CD14-positive monocyte (primary cell): ENCODE data around the gene OSTC. TPM values are rescaled to one million over a fixed set of nuclear protein-coding genes. Genes with fewer than 3 reads are reported as not detected.

Source experiments
- DNase-seq, 3 donors: peaks; one replicate each; pipeline ENCODE4 v3.0.0-alpha.2; 2011 to 2022
- H2AFZ ChIP-seq: 2 replicates; pipeline ENCODE4 v1.6.0; 2012; ENCODE audit warnings: mild to moderate bottlenecking, low read depth, low read length, inconsistent platforms; ENCODE audit not compliant: insufficient read depth, poor library complexity, severe bottlenecking
- H3K27ac ChIP-seq, 2 donors: 1 replicate in 1 of 2; 2 replicates in 1 of 2; pipeline ENCODE4 v1.5.1; 2012 to 2013; ENCODE audit warnings: low read length in 2 of 2, control low read depth in 1 of 2, inconsistent platforms in 1 of 2, low read depth in 1 of 2, mild to moderate bottlenecking in 1 of 2
- H3K27me3 ChIP-seq, 2 donors: one replicate each; pipeline versions ENCODE4 v1.6.0 to v1.6.1; 2011 to 2013; ENCODE audit warnings: low read length in 2 of 2; ENCODE audit not compliant: control insufficient read depth in 2 of 2, insufficient read depth in 2 of 2
- H3K36me3 ChIP-seq, 2 donors: replicated peaks in 1 of 2; 1 replicate in 1 of 2; 2 replicates in 1 of 2; pipeline versions ENCODE4 v1.5.1 to v1.6.1; 2012 to 2013; ENCODE audit warnings: low read length in 2 of 2, control low read depth in 1 of 2, inconsistent platforms in 1 of 2, mild to moderate bottlenecking in 1 of 2; ENCODE audit not compliant: insufficient read depth in 2 of 2, control insufficient read depth in 1 of 2
- H3K4me1 ChIP-seq, 2 donors: 1 replicate in 1 of 2; 2 replicates in 1 of 2; pipeline versions ENCODE4 v1.5.1 to v1.6.1; 2012 to 2013; ENCODE audit warnings: low read length in 2 of 2, control low read depth in 1 of 2, inconsistent platforms in 1 of 2, mild to moderate bottlenecking in 1 of 2, moderate library complexity in 1 of 2; ENCODE audit not compliant: insufficient read depth in 2 of 2, control insufficient read depth in 1 of 2
- H3K4me2 ChIP-seq: replicated peaks from 2 replicates; pipeline ENCODE3; 2012; ENCODE audit warnings: low read length, moderate library complexity, mild to moderate bottlenecking; ENCODE audit not compliant: poor library complexity, severe bottlenecking; ENCODE audit errors: extremely low read depth
- H3K4me3 ChIP-seq, 3 experiments: fragments of 200-600 bp in 1 of 3; sonication (generic) in 1 of 3; replicated peaks in 1 of 3; 1 replicate in 2 of 3; 2 replicates in 1 of 3; pipeline ENCODE4 v1.5.1; 2011 to 2013; ENCODE audit warnings: low read length in 3 of 3, mild to moderate bottlenecking in 3 of 3, control low read depth in 2 of 3, low read depth in 2 of 3, inconsistent platforms in 1 of 3, moderate library complexity in 1 of 3
- H3K79me2 ChIP-seq: 2 replicates; pipeline ENCODE4 v1.6.0; 2012; ENCODE audit warnings: mild to moderate bottlenecking, control low read depth, inconsistent platforms, low read length, moderate library complexity; ENCODE audit not compliant: insufficient read depth
- H3K9ac ChIP-seq: 2 replicates; pipeline ENCODE4 v1.6.0; 2017; ENCODE audit warnings: low read length, mild to moderate bottlenecking; ENCODE audit not compliant: insufficient read depth, poor library complexity, severe bottlenecking
- H3K9me3 ChIP-seq, 2 donors: replicated peaks in 1 of 2; 1 replicate in 1 of 2; 2 replicates in 1 of 2; pipeline versions ENCODE4 v1.5.1 to v1.6.1; 2012 to 2013; ENCODE audit warnings: low read length in 2 of 2, control low read depth in 1 of 2; ENCODE audit not compliant: control insufficient read depth in 1 of 2, insufficient read depth in 1 of 2
- H4K20me1 ChIP-seq: 2 replicates; pipeline ENCODE4 v1.6.0; 2012; ENCODE audit warnings: mild to moderate bottlenecking, low read length, control low read depth, moderate library complexity; ENCODE audit not compliant: insufficient read depth
- H3K27ac Mint-ChIP-seq, 7 donors: one replicate each; pipeline ENCODE4 v1.8.0; 2020; ENCODE audit warnings: mild to moderate bottlenecking in 7 of 7, mixed read lengths in 7 of 7, moderate library complexity in 6 of 7, inconsistent platforms in 2 of 7
- H3K27me3 Mint-ChIP-seq, 3 donors: one replicate each; pipeline ENCODE4 v1.8.0; 2021 to 2022; ENCODE audit warnings: low read depth in 3 of 3, mild to moderate bottlenecking in 3 of 3, mixed read lengths in 3 of 3, moderate library complexity in 3 of 3, inconsistent platforms in 1 of 3
- H3K36me3 Mint-ChIP-seq, 2 donors: one replicate each; pipeline ENCODE4 v1.8.0; 2020; ENCODE audit warnings: mixed read lengths in 2 of 2, inconsistent platforms in 1 of 2, mild to moderate bottlenecking in 1 of 2
- H3K4me1 Mint-ChIP-seq: one replicate; pipeline ENCODE4 v1.8.0; 2020; ENCODE audit warnings: mild to moderate bottlenecking, mixed read lengths
- H3K4me3 Mint-ChIP-seq, 2 donors: one replicate each; pipeline ENCODE4 v1.8.0; 2020; ENCODE audit warnings: mild to moderate bottlenecking in 2 of 2, mixed read lengths in 2 of 2, moderate library complexity in 1 of 2
- H3K9me3 Mint-ChIP-seq, 7 donors: one replicate each; pipeline ENCODE4 v1.8.0; 2020 to 2022; ENCODE audit warnings: mixed read lengths in 7 of 7, mild to moderate bottlenecking in 6 of 7, moderate library complexity in 6 of 7, inconsistent platforms in 2 of 7
- WGBS: methylation state at CpG from one replicate; pipeline ENCODE4 v1.1.5; 2013; ENCODE audit warnings: missing lambda C conversion rate; ENCODE audit not compliant: insufficient coverage; 5-methylcytosine and 5-hydroxymethylcytosine counted together
- intact Hi-C, 2 donors: fragments of 100-400 bp; cut with micrococcal nuclease; formaldehyde crosslinking; loops; one replicate each; pipeline versions ENCODE4 v1.15.0 to v1.15.1; 2023
- polyA plus RNA-seq, 3 donors: library from polyadenylated mRNA; depleted of rRNA in 1 of 3; unstranded in 2 of 3; stranded (reverse) in 1 of 3; fragments of 300-500 nt in 2 of 3; fragments of >200 nt in 1 of 3; fragmentation: Illumina TruSeq in 2 of 3; gene quantifications; 1 replicate in 2 of 3; 2 replicates in 1 of 3; pipeline ENCODE4 v1.2.3, GENCODE V29; 2012 to 2021
- TF ChIP-seq, protein P1 (sequence below): fragments of 200-600 bp; IDR thresholded peaks from one replicate; pipeline ENCODE4 v1.8.0; 2022; ENCODE audit warnings: antibody characterized with exemption, mild to moderate bottlenecking

OSTC gene
- polyA plus RNA-seq, 3 donors = 68.5 to 156 (median 149) TPM

DNA sequence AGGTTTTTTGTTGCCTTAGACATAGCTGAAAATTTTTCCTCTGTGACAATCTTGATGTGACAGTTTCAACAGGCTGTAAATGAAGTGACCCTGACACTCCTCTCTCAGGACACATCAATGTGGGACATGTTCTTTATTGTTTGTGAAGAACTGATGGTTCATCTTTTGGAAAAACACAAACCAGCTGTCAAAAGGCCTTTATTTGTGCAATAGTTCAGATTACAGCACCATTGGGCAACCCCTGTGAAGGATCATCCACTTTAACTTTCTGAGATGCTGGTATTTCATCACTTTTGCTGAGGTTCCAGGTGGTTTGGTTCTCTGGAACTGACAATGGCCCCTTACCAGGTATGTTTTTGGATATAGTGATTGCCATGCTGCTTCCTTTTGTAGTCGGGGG, 40.3 kb downstream of the OSTC start:
- Histone ChIP-seq H3K4me3 (no peak overlapping the region), H3K27ac (no peak overlapping the region), H2AFZ (no peak overlapping the region), H3K9me3 (no peaks in the 10 kb centered on the region), H3K79me2 (no peaks in the 10 kb centered on the region), H3K9ac (no peak overlapping the region), H3K27me3 (peaks cover 0 to 2% of the 10 kb centered on the region in 2 donors), H3K4me1 (no peaks in the 10 kb centered on the region), H3K36me3 (no peaks in the 10 kb centered on the region), H4K20me1 (no peaks in the 10 kb centered on the region), H3K4me2 (no peak overlapping the region)
- Mint-ChIP-seq H3K36me3 (no peaks in the 10 kb centered on the region), H3K4me1 (no peaks in the 10 kb centered on the region), H3K9me3 (peaks cover 0 to 2% (median 0%) of the 10 kb centered on the region in 7 donors), H3K27me3 (peaks cover 0 to 10% (median 3%) of the 10 kb centered on the region in 3 donors), H3K27ac (no peak overlapping the region), H3K4me3 (no peak overlapping the region)
- no CpG with 5 or more reads among the region's 1 CpG for WGBS
- intact Hi-C loops = no loop called here
- DNase-seq = no peak
- TF ChIP-seq, protein P1, sequence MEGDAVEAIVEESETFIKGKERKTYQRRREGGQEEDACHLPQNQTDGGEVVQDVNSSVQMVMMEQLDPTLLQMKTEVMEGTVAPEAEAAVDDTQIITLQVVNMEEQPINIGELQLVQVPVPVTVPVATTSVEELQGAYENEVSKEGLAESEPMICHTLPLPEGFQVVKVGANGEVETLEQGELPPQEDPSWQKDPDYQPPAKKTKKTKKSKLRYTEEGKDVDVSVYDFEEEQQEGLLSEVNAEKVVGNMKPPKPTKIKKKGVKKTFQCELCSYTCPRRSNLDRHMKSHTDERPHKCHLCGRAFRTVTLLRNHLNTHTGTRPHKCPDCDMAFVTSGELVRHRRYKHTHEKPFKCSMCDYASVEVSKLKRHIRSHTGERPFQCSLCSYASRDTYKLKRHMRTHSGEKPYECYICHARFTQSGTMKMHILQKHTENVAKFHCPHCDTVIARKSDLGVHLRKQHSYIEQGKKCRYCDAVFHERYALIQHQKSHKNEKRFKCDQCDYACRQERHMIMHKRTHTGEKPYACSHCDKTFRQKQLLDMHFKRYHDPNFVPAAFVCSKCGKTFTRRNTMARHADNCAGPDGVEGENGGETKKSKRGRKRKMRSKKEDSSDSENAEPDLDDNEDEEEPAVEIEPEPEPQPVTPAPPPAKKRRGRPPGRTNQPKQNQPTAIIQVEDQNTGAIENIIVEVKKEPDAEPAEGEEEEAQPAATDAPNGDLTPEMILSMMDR = no peak

DNA sequence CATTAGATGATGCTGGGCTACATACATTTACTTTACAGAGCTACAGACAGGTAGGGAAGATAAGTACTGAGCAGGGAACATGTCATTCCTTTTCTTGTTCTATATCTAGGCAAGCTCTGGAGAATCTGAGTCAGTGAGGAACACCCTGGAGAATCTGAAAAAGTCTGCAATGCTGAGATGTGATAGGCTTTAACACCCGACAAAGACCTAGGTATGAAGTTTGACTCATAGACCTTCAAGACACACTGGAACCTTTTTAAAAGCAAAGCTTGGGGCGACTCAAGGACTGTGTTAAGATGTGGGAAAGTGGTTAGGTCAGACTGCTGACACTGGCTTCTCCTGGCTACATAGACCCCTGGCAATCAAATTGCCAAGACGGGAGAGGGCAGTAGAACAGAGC, 42.8 kb downstream of the OSTC start:
- no peak overlapping the region for H3K27ac Mint-ChIP-seq
- Histone ChIP-seq H2AFZ (no peak overlapping the region), H3K9me3 (no peaks in the 10 kb centered on the region), H4K20me1 (no peaks in the 10 kb centered on the region), H3K27me3 (no peaks in the 10 kb centered on the region), H3K4me1 (no peaks in the 10 kb centered on the region), H3K79me2 (no peaks in the 10 kb centered on the region), H3K4me2 (no peak overlapping the region), H3K4me3 (no peak overlapping the region), H3K36me3 (no peaks in the 10 kb centered on the region), H3K9ac (no peak overlapping the region), H3K27ac (no peak overlapping the region)
- TF ChIP-seq, protein P1 = no peak
- peaks cover 0 to 6% (median 2%) of the 10 kb centered on the region in 3 donors for H3K27me3 Mint-ChIP-seq
- H3K4me3 Mint-ChIP-seq = no peak overlapping the region
- DNase-seq = no peak
- intact Hi-C loops = no loop called here
- no peaks in the 10 kb centered on the region for H3K4me1 Mint-ChIP-seq
- 87% methylated on average over 3 of the region's 3 CpGs for WGBS
- H3K36me3 Mint-ChIP-seq = no peaks in the 10 kb centered on the region
- peaks cover 0 to 2% (median 0%) of the 10 kb centered on the region in 7 donors for H3K9me3 Mint-ChIP-seq
